G401 (cell line): ENCODE measurements around the gene SUPT20HL1. TPM values are rescaled to one million over a fixed set of nuclear protein-coding genes. Genes with fewer than 3 reads are reported as not detected.
A peak's percentile ranks its signal among the peaks of the same experiment; 100 is the strongest.

ENCODE experiments used
- DNase-seq: peaks from one replicate; pipeline ENCODE4 v3.0.0-alpha.2; 2015; ENCODE audit warnings: low spot score
- in situ Hi-C: cut with HindIII; loops from 2 replicates; pipeline ENCODE4 v1.10.0; 2016; ENCODE audit warnings: low sequenced_read_pairs, mixed read lengths
- total RNA-seq: library from RNA; depleted of rRNA; stranded (reverse); fragments of >200 nt; shearing (Covaris generic); gene quantifications from 2 replicates; pipeline ENCODE4 v1.2.3, GENCODE V29; 2014; rRNA removed

The SUPT20HL1 gene
- total RNA-seq, 1 experiment from 2014 or later: not detected

DNA sequence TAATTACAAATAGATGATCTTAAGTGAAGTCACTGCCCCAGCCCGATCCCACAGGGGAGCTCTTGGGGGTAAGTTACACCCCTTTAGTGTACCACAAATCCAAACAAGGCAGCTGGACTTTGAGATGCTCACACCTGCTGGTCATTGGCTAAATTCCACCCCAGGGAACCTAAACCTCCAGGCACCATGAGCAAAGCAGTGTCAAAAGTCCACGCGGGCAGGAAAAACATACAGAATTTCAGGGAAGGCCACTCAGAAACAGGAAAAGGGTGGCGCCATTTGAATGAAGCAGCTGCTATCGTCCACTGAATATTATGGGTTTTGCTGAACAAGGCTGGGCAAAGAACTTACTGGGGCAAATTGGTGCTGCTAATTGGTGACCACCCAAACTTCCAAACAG lies 30.9 kb downstream of the SUPT20HL1 start:
- in situ Hi-C loops: no loop called here
- DNase-seq: no peak

- in situ Hi-C loops: no loop called here
- no peak for DNase-seq
Measured at GRCh38 chrX:24391843-24392242, 31.4 kb downstream of the SUPT20HL1 start.

DNA sequence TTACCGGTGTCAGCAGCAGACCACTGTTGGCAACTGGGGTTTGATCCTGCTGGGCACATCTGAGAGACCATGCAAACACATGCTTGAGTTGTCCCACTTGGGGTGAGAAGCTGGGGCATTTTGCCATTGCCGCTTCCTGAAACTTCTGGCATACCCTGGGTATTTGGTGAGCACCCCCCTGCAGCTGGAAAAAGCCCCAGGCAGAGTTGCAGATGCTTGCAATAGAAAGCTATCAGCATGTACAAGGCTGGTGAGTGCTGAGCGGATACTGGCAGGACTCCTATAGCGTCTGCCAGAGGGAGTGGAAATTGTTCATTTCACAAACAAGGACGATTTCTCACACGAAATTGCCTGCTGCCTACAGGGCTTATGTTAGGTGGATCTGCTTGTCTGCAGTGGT lies 32.3 kb downstream of the SUPT20HL1 start:
- in situ Hi-C loops: no loop called here

DNA sequence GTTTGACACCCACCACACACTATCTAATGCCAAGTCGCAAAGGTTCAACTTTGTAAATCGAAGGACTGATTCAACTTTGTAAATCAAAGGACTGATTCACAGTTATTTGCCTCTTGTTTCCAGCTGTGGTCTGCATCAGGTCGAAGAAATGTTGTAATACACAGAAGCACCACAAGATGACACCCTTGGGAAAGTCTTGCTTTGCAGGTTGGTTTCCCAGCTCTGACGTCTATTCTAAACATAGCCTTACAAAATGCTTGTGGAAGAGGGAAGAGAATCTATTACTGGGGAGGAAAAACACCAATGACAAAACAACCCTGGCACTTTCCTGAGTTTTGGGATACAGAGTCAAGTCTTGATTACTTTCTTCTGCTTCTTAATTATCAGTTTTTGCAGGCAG lies 35.3 kb downstream of the SUPT20HL1 start:
- peak; percentile 73 for DNase-seq
- in situ Hi-C loops: no loop called here

More for the DNA sequence above, 32.3 kb downstream of the SUPT20HL1 start:
- no peak for DNase-seq

DNA sequence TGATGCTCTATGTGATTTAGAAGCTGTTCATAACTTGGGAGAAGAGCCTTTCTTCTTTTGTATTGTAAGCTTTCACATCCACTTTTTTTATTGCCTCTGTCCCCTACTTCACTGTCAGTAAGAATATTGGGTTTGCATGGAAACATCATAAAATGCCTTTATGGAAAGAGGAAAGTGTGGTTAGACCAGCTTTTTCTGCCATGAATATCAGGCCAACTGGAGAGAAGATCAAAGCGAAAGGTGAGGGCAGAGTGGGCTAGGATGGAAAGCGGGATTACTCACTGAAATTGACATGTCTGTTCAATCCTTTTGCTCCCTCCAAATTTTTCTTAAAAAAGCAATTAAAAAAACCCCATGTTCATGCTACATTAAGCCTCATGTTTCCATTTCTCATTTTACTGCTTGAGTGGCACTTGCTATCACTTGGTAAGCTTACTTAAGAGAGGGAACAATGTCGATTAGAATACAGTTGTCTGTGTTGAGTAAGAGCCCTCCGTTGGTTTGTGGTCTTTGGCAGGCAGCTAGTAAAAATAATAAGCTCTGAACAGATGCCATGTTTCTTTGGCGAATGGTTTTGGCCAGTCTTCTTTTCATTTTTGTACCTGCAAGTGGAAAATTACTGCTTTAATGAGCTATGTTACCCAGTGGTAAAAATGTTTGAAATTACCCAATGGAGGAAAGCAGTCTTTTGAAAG lies 35.9 kb downstream of the SUPT20HL1 start:
- peak; percentile 17 for DNase-seq
- in situ Hi-C loops: no loop called here

DNA sequence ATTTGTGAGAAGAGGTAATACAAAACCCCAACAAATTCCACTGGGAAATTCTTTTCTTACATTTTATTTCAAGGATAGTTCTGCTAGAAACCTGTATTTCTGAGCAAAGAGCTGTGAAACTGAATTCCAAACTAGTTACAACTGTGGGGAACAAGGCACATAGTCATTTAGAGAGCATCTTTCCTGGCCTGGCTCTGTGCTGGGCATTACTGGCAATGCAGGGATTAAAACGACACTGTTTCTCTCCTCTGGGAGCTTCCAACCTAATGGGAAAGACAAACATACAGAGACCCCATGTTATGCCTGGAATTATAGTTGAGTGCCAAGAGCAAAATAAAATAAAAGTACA lies 36.5 kb downstream of the SUPT20HL1 start:
- no peak for DNase-seq
- in situ Hi-C loops: no loop called here

DNA sequence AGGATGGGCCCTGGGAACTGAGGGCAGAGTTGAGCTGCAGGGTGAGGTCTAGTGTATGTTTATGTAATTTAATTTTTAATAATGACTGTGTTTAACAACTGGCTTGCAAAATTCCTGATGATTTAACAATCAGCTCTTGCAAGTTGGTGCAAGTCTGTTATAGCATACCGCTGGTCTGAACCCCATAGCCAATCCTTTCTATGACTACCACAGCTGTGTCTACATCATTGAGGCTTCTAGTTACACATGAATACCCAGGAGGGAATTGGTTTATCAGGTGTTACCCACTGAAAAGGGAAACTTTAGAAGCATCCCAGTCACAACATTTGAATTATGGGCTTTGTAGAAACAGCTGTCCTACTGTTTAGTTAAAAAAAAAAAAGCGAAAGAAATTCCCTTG lies 38.3 kb downstream of the SUPT20HL1 start:
- DNase-seq: no peak
- in situ Hi-C loops: no loop called here

DNA sequence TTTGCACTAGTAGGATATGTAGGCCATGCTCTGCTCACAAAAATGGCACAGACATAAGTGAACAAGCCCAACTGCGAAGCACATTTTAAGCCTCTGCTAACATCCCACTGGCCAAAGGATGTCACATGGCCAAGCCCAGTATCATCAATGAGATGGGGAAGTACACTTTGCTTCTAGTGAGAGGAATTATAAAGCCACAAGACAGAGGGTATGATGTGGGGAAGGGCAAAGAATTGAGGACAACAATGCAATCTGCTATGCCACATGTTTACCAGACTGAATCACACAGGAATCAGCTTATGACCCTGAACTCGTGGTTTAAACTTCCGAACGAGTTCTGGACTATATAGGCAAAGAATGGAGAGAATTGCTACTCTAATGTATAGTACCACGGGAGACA lies 39.1 kb downstream of the SUPT20HL1 start:
- in situ Hi-C loops: no loop called here
- DNase-seq: no peak

GRCh38 chrX:24405959-24406358 lies 45.5 kb downstream of the SUPT20HL1 start:
- in situ Hi-C loops: no loop called here

More at GRCh38 chrX:24405959-24406358, 45.5 kb downstream of the SUPT20HL1 start:
- no peak for DNase-seq

Other genes starting within 250 kb of the SUPT20HL1 start
- 10.8 and 14.2 TPM in 2 replicates for gene ZFX, start 210.9 kb upstream of the SUPT20HL1 start, total RNA-seq
- gene SUPT20HL2, start 46.6 kb upstream of the SUPT20HL1 start, total RNA-seq: not detected in 2 replicates
- 21.7 and 27.8 TPM in 2 replicates for gene PDK3, start 104.6 kb downstream of the SUPT20HL1 start, total RNA-seq